NT2/D1 (cell line): ENCODE measurements around the gene ZNF629.

Experiments used
- SUZ12 ChIP-seq: IDR thresholded peaks from 2 replicates; pipeline ENCODE4 v1.6.1; 2011; ENCODE audit not compliant: insufficient read length, insufficient read depth; ENCODE audit errors: extremely low read depth
- ZNF274 ChIP-seq: IDR thresholded peaks from 2 replicates; pipeline ENCODE4 v1.6.1; 2011; ENCODE audit warnings: mild to moderate bottlenecking, low read depth, low read length

- TF ChIP-seq SUZ12, result no peak
- TF ChIP-seq ZNF274, result no peak
Measured at GRCh38 chr16:30780549-30780948, 6.5 kb downstream of the ZNF629 start.
